Measurements from ENCODE around the gene ADGRV1.

DNA sequence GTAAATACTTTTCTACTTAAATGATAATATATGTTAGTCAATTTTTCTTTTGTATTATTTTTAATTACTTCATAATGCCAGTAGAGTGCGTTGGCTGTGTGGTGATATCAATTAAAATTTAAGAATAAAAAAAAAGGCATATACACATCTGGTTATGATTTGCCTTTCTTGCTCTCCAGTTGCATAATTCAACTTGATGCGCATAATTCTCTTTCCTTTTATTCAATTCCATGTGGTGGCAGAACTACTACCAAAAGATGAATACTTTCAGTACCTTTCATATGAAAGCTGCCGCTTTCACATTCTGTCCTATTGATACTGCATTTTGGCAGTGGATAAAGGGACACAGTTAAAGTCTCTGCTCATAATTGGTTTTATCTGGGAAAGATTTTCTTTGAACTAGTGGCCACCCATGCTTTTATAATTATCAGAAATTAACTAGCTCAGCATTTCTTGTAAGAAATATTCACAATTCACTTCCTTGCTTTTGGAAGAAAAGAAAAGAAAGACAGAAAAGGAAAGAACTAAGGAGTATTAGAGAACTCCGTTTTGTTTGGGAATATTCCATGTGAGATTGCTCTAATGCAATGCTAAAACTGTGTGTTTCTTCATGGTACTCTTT is 12.3 kb upstream of the ADGRV1 start:
- TF ChIP-seq, protein P1, sequence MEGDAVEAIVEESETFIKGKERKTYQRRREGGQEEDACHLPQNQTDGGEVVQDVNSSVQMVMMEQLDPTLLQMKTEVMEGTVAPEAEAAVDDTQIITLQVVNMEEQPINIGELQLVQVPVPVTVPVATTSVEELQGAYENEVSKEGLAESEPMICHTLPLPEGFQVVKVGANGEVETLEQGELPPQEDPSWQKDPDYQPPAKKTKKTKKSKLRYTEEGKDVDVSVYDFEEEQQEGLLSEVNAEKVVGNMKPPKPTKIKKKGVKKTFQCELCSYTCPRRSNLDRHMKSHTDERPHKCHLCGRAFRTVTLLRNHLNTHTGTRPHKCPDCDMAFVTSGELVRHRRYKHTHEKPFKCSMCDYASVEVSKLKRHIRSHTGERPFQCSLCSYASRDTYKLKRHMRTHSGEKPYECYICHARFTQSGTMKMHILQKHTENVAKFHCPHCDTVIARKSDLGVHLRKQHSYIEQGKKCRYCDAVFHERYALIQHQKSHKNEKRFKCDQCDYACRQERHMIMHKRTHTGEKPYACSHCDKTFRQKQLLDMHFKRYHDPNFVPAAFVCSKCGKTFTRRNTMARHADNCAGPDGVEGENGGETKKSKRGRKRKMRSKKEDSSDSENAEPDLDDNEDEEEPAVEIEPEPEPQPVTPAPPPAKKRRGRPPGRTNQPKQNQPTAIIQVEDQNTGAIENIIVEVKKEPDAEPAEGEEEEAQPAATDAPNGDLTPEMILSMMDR (IDR thresholded peaks at IDR 0.05; ENCODE audit: low read depth, low read length, poor library complexity, severe bottlenecking): no peak
- TF ChIP-seq EZH2phosphoT487 (IDR thresholded peaks at IDR 0.05; ENCODE audit: borderline replicate concordance, low read length): no peak

All from DOHH2 (cell line).